ENCODE results near the gene GRIFIN.
"Not testable (repeated sequence)": the region's sequence is repeated elsewhere in the genome, so short reads cannot be mapped to it uniquely, and the experiment has no call there.

The GRIFIN gene

DNA sequence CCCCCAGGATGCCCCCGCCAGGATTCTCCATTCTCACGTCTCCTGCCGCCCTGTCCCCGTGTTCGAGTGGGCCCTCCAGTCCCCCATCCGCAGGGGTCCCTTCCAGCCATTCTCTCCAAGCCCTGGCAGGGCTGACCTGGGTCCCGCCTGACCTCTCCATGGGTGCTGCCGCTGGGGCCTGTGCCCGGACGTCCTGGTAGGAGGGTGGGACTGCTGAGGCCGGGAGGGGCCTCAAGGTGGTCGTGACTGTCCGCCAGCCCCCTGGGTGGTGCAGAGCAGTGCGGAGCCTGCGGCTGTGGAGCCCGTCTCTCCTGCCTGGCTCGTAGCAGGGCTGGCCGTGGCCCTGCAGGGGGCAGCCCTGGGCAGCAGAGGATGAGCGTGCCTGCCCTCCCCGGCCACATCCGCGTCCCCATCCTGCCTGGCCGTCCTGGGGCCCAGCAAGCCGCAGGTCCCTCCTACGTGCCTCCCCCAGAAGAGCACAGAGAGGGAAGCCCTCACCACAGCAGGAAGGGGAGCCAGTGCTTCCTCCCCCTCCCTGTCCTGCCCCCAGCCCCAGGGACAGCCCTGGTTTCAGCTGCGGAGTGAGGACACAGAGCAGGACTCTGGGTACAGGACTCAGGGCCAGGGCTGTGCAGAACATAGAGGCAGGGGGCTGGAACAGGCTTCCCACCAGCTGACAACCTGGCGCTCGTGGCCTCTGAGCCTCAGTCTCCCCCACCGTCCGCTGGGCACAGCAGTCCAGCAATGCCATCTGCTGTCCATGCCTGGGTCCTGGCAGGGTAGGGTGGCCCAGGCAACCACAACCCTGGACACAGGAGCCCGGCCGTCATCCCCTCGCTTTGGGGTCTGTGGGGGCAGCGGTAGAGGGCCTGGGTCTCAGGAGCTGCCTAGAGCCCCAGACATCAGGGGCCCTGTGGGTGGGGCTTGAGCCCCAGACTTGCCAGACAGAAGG is 1.5 kb upstream of the GRIFIN start:
- DNase-seq, result peak; percentile 25 to 54 (median 30)

DNA sequence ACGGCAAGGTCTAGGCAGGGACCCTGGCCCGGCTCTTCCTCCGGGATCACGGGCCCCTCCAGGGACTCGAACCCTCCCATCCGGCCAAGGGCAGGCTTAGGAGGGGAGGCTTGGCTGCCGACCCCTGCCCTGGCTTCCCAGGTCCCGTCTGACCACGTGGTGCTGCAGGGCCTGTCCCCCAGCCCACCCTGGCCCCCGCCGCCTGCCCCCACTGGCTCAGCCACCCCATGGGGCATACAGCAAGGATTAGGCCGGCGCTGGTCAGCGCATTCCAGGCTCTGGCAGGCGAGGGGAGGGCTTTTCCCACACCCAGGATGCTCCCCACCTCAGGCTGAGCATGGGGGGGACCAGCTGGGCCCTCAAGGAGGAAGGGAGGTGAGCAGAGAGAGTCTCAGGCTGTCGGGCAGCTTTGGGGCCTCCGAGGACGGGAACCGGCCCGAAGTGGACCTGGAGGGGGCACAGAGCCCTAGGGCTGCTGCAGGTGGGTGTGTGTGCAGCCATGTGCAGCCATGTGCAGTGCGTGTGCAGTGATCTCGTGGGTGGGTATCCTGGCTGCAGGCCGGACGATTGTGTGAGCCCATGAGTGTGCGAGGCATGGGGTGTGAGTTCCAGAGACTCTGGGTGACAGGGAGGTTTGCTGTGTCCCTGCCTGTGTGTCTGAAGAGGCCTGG is 713 bp upstream of the GRIFIN start:
- DNase-seq, result no peak

DNA sequence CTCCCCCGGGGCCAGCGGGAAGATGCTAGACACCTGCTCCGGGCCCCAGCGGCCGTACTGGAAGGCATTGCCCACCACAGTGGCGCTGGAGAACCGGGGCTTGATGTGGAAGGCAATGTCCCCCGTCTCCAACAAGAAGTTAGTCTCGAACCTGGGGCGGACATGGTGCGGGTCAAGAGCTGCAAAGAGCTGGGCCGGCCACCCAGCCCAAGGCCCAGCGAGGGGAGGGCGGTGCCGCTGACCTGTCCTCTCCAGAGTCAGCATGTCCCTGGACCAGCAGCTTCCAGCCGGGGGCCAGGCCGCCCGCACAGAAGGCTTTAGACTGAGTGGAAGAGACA is 551 bp downstream of the GRIFIN start:
- DNase-seq, result no peak

DNA sequence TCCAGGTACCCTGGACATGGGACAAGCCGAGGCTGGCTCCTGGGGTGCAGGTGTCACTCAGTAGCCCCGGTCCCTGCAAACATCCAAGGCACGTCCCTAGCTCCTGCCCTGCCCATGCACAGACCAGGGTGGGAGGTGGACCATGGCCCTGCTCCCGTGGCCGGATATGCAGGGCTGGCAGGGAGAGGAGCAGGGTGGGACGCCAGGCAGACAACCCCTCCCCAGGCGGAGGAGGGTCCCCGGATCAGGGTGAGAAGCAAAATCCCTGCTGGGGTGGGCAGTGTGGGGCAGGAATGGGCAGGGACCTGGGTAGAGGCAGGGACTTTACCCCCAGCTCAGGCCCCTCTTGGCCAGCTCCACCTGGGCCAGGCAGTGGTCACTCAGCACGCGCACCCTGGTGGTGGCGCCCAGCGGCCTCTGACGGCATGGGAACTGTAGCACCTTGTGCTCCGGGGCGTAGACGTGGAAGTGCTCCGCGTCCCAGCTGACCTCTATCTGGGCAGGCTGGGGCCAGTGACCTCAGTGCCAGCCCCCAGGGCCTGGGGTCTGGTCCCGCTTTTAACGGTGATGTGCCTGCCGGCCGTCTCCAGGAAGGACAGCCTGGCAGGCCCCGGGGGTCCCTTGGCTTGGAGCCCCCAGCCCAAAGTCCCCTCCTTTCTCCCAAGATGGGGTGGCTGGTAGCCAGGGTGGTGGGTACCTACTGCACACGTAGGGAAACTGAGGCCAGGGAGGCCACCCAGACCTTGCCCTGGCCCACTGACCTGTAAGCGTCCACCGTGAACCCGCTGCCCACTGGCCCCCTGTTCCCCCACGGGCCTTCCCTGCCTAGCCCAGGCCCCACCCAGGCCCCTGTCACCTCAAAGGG is 1.2 kb downstream of the GRIFIN start:
- no peak for DNase-seq

DNA sequence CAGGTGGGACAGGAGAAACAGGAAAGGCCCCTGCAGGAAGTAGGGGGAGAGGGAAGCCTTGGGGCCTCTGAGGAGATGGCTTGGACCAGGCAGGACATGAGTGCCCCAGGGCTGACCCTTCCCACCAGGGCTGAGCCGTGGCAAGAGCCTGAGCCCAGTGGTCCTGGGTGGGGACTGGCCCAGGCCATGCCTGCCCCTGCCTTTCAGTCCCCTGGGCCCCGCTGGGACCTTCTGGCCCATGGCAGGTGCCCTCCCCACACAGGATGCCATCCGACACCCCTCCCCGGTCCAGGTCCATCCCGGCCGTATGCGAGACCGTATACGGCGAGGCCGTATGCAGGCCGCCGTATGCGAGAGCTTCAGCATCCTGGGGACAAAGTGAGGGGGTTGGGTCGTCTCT is 2.0 kb downstream of the GRIFIN start:
- DNase-seq, result no peak

DNA sequence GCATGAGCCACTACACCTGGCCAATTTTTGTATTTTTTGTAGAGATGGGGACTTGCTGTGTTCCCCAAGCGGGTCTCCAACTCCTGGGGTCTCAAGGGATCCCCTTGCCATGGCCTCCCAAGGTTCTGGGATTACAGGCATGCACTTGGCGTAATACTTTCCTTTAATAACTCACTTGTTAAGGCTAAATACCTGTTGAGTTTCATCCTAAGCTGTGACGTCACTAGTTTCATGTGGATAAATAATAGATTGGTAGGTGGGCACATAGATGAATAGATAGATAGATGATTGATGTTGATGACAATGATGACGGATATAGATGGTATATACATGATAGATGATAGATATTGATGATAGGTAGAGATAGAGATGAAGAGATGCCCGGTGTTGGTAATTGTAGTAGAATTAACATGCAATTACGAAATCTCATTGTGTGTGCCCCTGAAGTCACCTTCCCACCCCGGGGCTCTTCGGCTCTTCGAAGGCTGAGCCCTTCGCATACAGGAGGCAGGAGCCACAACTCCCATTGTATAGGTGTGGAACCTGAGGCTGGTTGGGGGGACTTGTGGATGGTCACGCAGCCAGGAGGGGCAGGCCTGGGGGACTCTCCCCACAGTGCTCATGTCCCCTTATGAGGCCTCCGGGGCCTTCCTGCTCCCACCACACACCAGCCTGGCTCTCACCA is 2.6 kb downstream of the GRIFIN start:
- no peak for DNase-seq

DNA sequence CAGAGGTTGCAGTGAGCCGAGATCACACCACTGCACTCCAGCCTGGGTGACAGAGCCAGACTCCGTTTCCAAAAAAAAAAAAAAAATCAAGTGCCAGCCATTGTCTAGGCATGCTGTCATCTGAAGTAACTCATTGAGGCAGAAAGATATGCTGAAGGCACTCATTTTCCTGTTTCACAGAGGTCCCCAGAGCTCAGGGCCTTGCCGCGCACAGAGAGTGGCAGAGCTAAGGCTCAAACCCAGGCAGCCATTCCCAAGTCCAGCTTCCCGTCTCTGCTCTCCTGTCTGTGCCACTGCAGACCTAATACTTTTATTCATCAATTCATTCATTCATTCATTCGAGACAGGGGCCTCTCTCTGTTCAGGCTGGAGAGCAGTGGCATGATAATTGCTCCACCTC is 3.5 kb downstream of the GRIFIN start:
- no peak for DNase-seq

DNA sequence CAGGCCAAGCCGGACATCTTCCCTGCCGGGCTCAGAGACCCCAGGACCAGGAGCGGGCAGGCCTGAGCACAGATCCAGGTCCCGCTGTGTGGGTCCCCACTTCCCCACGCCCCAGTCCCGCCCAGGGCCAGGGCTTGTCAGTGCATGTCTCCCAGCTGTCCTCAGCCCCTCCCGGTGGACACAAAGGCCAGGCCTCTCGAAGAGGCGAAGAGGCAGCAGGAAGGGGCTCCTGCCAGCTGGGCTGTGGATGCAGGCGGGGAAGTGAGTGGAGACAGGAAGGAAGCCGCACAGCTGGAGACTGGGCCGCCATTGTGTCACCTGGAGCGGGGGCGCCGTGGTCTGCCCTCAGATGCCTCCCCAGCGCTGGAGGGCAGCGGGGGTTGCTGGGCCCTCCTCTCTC is 4.8 kb downstream of the GRIFIN start:
- DNase-seq, result no peak

DNA sequence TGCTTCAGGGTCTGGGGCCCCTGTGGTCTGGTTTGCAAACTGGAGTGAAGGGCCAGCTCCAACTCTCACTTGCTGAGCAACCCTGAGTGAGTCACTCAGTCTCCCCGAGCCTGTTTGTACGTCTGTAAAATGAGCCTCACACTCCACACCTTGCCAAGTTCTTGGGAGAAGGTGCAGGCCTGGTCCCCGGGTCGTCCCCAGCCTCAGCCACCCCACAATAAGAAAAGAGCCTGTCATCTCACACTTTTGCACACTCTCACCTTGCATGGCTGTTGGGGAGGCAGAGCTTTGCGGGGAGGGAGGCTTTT is 5.2 kb downstream of the GRIFIN start:
- no peak for DNase-seq

DNA sequence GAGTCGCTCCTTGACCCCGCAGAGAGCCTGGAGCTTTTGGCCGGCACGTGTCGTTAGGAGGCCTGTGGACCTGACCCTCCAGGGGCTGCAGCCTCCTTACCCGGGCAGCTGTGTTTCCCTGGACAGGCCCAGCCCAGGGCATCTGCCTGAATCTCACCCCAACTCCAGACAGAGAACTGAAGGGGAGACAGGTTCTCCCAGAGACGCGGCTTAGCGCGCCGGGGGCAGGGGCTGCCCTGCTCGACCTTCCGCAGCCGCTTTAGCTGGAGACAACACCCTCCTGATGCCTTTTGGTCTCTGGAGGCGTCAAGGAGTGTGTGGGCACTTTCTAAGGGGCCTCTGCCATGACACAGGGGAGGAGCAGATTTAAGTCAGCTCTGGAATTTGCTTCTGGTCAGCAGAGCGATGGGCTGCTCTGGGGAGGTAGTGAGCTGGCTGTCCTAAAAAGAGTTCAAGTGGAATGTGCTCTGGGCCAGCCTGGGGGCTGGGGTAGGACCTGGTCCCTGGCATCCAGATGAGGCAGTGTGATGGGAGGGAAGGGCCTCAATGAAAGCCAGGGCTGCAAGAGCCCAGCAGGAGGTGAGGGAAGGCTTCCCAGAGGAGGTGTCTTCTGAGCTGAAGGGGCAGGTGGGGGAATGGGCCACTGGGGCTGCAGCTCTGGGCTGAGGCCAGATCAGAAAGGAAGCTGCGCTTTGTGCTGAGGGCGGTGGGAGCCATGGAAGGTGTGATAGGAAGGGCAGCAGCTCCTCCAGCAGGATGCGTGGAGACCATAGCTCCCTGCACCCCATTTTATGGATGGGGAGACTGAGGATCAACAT is 5.8 kb downstream of the GRIFIN start:
- DNase-seq, result no peak

DNA sequence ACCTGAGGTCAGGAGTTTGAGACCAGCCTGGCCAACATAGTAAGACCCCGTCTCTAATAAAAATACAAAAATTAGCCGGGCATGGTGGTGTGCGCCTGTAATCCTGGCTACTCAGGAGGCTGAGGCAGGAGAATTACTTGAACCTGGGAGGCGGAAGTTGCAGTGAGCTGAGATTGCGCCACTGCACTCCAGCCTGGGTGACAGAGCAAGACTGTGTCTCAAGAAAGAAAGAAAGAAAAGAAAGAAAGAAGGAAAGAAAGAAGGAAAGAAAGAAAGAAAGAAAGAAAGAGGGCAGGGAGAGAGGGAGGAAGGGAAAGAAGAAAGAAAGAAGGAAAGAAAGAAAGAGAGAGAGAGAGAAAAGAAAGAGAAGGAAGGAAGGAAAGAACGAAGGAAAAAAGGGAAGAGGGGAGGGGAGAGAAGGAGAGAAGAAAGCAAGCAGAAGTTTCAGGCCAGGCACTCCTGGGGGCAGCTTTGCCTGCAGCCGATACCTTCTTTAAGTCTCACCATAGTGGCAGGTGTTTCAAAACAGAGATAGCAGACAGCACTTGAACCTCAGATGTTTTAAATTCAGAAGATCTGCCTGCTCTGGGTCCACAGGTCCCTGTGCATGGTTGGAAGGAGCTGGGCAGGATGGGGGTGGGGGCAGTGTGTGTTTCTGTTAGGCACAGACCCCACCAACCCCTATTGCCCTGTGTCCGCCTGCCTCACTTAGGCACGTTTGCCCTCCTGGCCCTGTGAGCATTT is 6.6 kb downstream of the GRIFIN start:
- not testable (repeated sequence) for DNase-seq

DNA sequence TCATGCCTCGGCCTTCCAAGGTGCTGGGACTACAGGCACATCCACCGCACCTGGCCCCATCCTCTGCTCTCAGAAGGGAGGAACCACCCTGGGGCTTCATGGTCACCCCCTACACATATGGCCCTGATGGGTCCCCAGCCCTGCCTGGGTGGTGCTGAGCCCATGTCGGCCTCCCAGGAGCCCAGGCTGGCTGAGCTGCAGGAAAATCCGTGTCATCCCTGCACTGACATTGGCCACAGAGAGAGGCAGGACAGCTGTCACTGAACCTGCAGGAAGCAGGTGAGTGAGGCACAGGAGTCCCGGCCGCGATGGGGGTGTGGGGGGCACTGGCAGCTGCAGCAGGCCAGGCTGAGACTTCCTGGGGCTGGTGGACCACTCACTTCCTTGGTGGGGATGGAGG is 8.0 kb downstream of the GRIFIN start:
- no peak for DNase-seq

DNA sequence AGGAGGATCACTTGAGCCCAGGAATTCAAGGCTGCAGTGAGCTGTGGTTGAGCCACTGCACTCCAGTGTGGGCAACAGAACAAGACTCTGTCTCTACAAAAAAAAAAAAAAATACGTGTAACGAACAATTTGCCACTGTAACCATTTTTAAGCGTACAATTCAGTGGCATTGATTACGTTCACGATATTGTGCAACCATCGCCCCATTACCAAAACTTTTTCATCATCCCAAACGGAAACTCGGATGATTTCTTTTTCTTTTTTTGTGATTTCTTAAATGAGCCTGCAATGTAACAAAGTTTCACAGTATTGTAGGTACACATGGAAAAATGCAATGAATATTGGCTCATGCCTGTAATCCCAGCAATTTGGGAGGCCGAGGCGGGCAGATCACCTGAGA is 9.5 kb downstream of the GRIFIN start:
- DNase-seq, result no peak

DNA sequence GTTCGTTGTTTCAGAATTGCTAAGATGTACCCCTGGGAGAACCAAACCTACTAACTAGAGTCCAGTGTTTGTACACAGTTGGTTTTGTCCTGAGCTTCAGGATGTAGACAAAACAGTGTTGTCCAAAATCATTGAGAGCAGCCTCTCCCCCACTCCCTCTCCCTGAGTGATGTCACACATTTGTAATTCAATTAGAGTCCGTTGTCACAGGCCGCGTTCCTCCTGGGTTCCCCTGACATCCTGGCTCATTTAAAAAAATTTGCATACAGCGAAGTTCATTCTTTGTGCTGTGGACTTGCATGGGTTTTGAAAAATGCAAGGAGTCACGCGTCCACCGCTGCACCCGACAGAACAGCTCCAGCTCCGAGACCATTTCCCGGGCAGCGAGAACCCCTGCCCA is 10.3 kb downstream of the GRIFIN start:
- no peak for DNase-seq

DNA sequence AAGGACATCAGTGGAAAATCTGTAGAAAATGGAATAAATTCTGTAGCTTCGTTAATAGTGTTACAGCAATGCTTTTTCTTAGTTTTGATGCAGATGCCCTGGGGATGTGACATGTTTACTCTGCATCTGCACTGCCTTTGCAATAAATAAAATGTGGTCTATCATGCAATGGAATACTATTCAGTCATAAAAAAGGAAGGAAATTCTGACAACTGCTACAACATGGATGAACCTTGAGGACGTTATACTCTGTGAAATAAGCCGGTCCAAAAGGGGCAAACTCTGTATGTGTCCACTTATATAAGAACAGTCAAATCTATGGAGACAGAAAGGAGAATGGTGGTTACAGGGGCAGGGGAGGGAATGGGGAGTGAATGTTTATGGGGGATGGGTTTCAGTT is 13.5 kb downstream of the GRIFIN start:
- DNase-seq, result no peak

DNA sequence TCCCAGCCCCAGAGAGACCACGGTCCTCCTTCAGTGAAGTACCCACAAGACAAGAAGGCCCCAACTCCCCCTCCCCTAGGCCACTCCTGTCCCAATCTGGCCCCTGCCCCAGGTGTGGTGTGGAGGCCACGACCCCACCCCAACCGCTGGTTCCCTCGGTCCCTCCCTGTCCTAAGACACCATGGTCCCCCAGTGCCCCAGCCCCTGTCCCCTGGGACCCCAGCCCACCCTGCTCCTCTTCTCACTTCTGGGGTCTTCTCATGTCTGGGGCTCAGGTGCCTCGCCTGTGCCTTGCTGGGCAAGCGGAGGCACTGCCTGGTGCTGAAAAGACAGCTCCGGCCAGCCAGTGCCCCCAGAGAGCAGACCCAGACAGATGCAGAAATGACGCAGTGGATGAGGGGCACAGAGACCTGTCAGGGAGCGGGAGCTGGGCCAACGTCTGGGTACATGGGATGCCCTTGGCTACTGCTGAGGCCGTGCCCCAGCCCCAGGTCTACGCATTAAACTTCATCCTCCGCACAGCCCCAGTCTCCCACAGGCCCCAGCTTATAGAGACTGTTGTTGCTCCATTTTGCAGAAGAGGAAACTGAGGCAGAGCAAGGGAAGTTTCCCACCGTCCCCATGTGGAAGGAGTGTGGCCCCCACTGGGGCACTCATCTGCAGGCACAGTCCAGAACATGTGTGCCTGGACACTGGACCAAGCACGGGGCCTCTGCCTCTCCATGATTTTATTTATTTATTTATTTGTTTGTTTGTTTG is 14.8 kb downstream of the GRIFIN start:
- DNase-seq, result no peak

DNA sequence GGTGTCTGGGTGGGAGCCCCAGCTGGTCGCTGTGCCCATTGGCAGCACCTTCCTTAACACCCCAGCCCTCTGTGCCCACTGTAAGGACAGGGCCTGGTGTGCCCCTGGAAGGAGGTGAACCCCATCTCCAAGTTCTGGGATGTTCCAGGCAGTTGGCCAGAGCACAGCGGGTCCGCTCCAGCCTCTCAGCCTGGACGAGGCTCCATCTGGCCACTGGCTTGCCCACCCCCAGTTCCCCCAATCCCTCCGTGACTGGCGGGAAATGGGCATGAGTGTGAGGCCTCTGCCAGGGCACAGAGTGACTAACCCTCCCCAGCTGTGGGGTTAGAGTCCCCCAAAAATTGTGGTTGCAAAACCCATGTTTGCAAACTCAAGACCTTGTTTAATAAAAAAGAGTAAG is 15.6 kb downstream of the GRIFIN start:
- DNase-seq, result no peak

DNA sequence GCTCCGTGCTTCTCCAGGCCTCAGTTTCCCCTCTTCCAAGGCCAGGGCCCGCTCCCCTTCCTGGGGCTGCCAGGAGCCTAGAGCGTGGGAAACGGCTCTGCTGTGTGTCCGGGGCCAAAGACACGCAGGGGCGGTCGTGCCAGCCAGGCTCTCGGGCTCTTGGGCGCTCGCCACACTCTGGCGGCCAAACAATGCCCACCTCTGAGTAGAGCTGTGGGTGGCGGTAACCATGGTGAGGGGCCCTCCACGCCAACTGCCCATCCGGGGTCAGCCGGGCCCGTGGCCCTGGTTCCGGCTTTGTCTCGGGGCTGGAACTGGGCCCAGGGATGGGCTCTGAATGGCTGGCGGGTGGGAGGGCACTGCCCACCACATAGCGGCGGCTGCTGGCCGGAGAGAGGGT is 16.0 kb downstream of the GRIFIN start:
- no peak for DNase-seq

DNA sequence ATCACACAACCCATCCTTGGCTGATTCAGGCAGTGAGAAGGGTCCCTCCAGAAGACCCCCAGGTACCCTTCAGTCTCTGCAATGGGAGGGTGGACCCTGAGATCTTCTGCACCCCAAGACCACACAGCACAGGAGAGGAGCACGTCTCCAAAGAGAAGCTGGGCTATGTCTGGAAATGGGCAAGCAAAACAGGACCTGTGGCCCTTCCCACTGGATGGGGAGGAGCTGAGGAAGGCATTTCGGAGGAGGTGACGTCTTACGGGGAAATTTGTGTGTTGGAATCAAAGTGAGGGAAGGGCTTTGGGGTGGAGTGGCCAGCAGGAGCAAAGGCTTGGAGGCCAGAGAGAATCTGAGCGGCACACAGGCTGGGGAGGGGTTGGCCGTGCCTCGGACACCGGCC is 16.5 kb downstream of the GRIFIN start:
- no peak for DNase-seq

DNA sequence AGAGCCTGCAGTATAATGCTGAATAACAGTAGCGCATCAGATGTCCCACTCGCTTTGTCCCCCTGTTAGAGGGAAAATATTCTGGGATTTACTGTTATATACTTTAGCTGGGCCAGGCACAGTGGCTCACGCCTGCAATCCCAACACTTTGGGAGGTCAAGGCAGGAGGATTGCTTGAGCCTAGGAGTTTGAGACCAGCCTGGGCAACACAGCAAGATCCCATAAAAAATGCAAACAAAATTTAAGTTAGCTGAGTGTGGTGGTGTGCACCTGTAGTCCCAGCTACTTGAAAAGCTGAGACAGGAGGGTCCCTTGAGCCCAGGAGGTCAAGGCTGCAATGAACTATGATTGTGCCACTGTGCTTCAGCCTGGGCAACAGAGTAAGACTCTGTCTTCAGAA is 22.3 kb downstream of the GRIFIN start:
- DNase-seq, result not testable (repeated sequence)
